Activated CD4-positive, alpha-beta T cell treated with anti-CD3 and anti-CD28 coated beads, Interleukin-10, Interleukin-2, amounts not matched to agents 100 ng/mL and 50 ng/mL, durations not matched to agents 16 hours and 8 hours (primary cell): Measurements from ENCODE around the gene RHBDL2.
"Not testable (repeated sequence)": the region's sequence is repeated elsewhere in the genome, so short reads cannot be mapped to it uniquely, and the experiment has no call there.

Source experiments
- DNase-seq: peaks from one replicate; pipeline ENCODE4 v3.0.0-alpha.2; 2020

RHBDL2 gene

DNA sequence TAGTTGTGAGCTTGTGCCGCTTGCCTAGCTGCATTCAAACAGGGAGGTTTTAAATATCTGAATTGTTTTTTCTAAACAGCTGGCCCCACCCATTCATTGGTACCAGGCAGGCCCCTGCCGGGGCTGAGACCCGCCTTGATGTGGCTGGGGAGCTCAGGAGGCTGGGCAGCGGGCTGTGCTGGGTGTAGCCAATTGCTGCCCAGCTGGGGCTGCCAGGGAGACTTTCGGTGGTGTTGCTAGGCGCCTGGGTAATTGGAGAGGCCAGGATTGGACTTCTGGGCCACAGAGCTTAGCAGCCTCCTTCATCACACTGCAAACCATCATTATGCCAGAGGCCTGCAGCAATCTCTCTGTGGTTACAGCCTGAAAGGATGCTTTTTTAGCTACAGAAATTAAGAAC is 12.2 kb downstream of the RHBDL2 start:
- peak; percentile 44 for DNase-seq

DNA sequence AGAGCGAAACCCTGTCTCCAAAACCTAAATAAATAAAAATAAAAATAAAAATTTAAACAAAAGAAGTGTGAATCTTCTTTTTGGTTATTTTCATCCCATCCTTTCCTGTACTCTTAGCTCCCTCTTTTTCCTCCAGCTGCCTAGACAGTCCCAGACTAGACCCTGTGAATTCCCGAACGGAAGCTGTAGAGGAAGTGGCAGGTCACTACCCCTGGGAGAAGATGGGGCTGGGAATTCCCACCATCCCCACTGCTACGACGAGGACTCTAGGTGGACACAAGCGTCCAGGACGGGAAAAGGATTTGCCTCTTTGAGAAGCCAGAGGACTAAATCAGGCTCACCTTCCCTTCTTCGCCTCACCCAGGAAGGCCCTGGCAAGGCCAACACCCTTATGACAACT is 12.6 kb downstream of the RHBDL2 start:
- no peak for DNase-seq

DNA sequence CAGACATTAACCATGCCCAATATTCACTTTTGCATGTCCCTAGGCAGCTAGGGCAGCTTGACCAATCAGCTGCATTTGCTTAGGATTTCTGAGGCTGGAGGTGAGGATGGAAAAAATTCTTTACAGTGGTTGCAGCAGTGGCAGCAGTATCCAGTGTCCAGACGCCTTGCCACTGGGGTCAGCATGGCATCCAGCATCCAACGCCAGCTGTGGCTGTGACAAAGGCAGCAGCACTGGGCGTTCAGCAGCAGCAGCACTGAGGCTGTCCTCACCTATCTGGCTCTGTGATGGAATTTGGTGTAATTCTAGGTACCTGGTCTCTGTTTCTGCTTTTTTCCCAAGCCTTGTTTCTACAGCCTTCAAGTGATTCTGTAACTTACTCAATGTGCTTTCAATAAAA is 15.5 kb downstream of the RHBDL2 start:
- DNase-seq = no peak

DNA sequence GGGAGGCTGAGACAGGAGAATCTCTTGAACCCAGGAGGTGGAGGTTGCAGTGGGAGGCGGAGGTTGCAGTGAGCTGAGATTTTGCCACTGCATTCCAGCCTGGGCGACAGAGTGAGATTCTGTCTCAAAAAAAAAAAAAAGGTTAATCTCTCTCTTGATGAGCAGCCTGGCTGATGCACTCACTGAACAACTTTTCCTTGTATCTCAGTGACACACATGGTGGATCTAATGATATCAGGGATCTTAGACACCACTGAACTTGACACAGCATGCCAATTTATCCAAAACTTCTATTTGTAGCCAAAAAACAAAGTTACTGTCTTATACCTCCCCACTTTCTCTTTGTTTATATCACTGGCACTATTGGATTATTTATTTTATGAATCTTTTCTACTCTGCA is 16.2 kb downstream of the RHBDL2 start:
- DNase-seq = no peak

DNA sequence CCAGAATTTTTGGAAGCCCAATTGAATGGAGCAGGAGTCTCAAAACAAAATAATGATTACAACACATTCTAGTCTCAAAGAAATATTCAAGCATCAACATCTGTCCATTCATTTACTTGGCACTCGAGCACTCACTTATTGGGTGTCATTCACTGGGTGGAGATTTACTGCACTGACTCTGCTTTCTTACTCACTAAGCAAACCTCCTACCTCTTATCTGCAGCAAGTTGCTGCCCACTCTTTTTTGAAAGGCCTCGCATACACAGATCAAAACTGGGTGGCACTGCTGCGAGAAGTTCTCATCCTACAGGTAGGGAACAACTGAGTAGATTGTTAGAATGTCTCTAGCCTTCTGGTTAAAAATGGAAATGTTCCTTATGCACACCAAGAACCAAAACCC is 18.0 kb downstream of the RHBDL2 start:
- DNase-seq = no peak

DNA sequence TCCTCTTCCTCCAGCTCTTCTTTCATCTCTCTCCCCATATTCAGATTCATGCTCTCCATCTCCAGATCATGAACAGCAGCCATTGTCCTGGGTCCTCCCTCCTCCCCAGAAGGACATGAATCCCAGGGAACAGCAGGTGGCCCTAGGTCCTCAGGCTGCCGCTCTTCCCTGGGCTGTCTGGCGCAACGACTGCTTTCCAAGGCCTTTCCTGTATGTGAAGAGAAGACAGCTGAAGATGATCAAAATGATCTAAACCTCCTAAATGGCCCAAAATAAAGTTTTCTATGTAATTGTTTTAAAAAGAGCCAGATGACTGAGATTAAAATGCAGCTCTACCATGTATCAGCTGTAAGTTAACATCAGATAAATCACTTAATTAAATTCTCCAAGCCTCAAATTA is 22.5 kb downstream of the RHBDL2 start:
- no peak for DNase-seq

DNA sequence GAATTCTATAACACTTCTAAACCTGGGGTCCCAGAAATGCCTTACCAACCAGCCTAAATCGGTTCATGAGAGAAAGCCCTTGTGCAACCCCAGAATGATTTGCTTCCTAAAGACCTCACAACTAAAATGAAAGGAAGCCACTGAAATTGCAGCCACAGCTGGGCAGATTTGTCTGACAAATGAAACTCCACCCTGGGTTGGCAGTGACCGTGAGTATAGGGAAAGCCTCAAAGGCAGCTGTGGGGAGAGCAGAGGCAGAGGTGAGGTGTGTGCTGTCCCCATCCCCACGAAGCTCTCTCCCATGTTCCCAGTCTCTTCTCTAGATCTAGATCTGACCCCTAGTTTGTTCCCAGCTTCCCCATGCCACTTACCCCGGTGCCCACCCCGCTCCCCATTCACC is 23.1 kb downstream of the RHBDL2 start:
- DNase-seq = no peak

DNA sequence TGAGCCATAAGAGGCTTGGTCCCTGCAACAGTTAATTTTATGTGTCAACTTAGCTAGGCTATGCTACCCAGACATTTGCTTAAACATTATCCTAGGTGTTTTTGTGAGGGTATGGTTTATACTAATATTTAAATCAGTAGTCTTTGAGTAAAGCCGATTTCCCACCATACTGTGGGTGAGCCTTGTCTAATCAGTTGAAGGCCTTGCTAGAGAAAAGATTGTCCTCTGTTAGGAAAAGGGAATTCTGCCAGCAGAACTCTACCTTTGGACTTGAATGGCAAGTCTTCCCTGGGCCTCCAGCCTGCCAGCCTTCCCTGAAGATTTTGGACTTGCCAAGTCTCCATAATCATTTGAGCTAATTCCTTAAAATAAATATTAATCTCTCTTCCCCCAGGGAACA is 23.9 kb downstream of the RHBDL2 start:
- DNase-seq = no peak

DNA sequence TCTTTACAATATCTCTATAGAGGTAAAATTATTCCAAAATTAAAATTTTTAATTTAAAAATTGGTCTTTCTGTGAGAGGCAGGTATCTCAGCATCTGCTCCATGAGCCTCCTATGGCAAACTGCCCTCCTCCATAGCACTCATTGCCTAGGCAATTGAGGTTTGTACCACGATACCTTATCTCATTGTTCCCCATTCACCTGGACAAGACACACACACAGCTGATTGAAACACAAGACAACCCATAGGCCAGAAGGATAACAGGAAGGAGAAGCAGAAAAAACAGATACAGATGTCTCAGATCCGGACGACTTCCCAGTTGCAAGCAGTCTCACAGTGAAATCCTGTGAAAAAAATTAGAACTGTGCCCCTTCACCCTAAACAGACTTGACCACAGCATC is 24.3 kb downstream of the RHBDL2 start:
- no peak for DNase-seq

DNA sequence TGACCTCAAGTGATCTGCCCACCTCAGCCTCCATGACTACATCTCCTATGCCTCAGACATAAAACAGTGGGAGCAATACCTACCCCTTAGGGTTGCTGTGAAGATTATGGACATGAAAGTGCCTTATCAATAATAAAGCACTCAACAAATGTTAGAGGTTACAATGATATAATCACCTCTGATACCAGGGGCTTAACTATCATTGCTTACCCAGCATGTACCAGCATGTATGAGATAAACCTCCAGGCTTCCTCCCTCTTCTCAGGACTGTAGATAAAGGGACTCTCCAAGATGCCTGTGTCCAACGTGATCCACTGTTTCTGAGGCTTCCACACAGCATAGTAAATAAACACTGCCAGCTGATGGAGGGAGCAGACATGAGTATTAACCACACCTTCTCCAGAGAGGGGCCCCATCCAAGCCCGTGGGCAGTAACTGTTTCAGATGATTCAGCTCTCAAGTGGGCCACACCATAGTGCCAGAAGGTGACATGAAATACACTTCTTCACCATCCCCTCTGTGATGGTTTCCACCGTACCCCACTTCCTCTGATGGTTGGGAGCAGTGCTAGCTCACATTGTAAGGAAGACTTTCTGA is 26.2 kb downstream of the RHBDL2 start:
- DNase-seq = no peak

DNA sequence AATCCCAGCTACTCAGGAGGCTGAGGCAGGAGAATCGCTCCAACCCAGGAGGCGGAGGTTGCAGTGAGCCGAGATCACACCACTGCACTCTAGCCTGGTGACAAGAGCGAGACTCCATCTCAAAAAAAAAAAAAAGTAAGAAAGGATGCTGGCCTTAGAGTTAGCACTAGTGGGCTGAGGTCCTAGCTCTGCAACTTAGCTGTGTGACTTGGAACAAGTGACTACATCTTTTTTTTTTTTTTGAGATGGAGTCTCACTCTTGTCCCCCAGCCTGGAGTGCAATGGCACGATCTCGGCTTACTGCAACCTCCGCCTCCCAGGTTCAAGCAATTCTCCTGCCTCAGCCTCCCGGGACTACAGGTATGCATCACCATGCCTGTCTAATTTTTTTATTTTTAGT is 26.7 kb downstream of the RHBDL2 start:
- DNase-seq = not testable (repeated sequence)

DNA sequence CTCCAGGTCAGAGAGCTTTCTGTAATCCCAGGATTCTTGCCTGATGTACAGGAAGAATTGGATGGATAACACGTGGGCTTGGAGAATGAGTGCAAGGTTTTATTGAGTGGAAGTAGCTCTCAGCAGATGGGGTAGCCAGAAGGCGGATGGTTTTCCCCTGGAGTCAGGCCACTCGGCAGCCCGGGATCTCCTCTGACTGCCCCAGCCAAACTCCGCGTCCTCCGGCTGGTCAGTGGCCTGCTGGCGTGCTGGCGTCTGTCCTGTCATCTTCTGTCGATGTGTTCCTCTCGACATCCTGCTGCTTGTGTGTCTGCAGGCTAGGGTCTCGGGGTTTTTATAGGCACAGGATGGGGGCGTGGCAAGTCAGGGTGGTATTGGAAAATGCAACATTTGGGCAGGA is 32.8 kb downstream of the RHBDL2 start:
- DNase-seq = no peak

DNA sequence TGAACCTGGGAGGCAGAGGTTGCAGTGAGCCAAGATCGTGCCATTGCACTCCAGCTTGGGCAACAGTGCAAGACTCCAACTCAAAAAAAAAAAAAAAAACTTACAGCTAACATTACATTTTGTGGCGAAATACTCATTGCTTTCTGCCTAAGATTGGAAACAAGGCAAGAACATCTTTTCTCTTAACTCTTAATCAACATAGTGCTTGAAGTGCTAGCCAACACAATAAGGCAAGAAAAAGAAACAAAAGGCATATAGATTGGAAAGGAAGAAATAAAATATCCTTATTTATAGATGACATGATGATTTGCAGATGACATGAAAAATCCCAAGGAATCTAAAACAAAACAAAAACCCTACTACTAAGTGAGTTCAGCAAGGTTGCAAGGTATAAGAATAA is 35.6 kb downstream of the RHBDL2 start:
- DNase-seq = no peak

DNA sequence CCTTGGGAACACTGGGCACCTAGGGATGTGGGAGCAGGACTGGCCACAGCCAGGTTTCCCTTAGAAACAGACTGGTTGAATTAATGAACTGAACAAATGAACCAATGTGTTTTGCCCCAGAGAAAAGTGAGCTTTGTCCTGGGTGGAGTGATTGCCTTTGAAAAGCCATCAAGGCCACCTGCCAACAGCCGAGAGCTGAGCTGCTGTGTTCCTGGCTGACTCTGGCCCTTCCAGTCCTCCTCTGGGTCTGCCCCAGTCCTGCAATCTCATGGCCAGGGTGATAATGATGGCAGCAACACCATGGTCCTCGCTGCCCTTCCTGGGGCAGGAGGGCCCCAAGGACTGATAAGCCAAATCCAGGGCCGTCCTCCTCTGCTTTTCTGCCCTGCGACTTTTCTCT is 42.1 kb downstream of the RHBDL2 start:
- DNase-seq = no peak

DNA sequence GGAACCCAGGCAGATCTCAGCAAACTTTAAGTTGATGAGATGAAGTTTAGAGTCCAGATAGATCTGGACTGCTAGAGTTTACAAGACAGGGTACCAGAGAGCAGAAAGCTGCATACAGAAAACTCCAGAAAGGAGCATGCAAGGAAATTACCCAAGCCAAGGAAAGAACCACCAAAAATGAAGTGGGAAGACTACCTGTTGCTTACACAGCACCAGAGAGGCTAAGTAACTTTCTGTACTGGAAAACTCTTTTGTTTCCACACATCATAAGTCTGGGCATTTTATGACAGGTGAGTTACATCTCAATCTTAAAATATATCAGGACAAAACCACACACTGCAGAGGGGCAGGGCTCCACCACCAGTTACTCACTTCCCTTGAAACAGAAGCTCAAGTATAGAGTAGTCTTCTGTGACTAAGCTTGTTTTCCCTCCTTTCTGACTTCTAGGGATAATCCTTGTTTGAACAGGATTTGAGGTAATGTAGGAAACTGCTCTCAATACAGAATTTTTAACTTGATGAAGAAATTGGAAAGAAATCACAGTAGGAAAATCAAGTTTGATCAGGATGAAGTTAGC is 42.9 kb downstream of the RHBDL2 start:
- DNase-seq = no peak

DNA sequence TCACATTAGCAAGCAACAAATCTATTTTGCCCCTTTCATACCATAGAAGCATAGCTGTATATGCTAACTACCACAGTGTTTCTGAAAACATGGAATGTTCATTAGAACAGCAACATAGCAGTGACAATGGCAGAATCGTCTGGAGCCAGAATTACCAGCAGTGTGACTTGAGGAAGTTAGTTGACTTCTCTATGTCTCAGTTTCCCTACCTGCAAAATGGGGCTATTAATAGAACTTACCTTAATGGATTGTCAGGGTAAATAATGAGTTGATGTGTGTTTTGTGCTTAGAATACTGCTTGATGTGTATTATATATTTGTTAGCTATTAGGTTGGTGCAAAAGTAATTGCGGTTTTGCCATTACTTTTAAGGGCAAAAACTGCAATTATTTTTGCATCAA is 45.5 kb downstream of the RHBDL2 start:
- DNase-seq = no peak

DNA sequence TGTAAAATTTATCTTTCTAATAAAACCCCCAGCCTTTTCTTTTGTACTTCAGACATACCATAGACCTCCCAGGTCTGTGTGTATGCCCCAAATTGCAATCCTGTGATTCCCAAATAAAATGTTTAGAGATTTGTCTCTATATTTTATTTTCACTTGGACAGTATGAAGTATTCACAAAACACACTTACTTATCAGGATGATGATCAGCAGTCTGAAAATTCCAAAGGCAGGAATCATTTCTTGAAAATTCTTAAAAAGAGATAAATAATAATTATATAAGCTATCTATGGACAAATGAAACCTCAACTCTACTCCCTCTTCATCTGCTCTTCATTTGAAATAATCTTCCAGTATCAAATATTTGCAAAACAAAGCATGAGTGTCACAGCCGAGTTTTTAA is 48.7 kb downstream of the RHBDL2 start:
- DNase-seq = no peak

DNA sequence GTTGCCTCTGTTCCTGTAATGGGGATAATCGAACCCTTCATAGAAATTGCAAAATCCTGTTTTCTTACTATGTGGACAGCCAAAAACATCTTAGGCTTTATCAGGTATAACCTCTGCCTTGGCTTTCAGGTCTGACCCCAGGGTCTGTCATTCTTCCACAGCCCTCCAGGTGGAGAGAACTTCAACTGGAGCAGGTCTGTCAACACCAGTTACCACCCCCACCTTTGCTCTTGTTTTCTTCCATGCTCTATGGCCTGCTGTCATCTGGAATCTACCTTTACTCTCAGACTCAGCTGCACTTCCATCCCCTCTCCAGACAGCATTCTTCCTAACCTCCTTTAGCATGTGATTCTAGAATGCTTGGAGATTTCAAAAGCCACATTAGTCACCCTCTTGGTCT is 49.9 kb downstream of the RHBDL2 start:
- no peak for DNase-seq

DNA sequence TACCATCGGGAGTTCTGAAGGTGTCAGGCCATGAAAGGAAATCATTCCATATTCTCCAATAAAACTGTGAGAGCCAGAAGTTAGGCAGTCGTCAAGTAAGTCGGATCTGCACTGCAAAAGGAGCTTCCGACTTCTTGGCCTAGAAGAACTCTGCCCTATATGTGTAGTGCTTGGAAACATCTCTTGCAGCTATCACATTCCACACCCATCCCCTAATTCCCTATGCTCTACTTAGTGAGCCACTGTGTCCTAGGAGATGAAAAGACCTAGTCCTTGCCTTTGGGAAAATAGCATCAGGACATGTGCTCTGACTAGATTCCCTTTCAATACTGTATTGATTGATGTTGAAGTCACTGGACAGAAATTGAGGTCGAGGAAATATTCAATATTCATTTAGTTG is 52.0 kb downstream of the RHBDL2 start:
- DNase-seq = no peak

DNA sequence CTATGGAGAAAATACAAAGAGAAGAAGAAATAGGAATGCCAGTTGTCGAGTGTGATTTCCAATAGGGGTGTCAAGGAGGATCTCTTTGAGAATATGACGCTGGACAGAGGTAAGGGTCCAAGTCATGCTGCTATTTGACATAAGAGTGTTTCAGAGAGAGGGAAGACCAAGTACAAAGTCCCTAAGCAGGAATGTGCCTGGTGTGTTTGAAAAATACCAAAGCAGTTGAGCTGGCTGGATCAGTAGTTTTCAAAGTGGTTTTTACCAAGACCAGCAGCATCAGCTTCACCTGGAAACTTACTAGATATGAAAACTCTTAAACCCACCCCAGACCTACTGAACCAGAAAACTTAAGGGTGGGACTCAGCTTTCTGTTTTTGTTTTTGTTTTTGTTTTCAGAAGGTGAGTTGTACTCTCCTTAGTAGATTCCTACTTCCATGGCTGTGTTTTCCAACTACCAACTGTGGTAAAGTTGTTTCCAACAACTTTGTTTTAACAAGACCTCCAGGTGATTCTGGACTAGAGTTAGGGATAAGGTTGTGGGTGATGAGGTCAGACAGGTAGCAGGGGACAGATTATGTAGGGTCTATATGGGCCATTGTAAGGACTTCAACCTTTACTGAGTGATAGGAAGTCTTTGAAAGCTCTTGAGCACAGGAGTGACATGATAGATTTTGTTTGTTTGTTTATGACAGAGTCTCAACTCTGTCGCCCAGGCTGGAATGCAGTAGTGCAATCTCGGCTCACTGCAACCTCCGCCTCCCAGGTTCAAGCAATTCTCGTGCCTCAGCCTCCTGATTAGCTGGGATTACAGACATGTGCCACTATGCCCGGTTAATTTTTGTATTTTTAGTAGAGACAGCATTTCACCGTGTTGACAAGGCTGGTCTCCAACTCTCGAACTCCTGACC is 53.0 kb downstream of the RHBDL2 start:
- DNase-seq = no peak

DNA sequence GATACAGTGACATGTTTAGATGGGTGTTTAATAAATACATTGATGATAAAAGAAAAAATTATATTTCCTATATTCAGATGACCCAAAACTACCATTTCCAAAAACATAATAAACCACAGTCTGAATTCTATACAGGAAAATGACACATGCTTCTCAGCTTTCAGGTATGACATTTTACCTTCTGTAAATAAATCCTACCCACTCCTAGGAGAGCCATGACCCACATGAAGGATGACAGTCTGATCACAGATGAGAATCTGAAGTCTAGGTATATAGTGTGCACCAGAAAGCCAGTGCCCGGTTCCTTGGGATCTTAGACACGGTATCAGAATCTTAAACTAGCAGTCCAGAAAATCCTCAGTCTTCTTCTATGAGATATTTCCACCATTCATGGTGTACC is 56.5 kb downstream of the RHBDL2 start:
- no peak for DNase-seq

DNA sequence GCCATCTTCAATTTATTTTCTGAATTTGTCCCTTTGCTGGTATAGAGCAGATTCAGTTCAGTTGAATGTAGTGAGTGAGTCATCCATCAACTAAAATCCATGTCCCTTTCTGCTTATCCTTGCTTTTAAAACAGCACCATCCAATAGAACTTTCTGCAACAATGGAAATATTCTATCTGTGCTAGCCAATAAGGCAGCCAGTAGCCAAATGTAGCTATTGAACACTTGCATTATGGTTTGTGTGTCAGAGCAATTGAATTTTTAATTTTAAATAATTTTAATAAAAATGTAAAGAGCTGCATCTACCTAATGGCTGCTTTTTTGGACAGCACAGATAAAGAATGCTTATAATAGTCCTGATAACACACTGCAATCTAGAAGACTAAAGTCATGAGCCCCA is 60.1 kb downstream of the RHBDL2 start, which contains the start of gene GJA9:
TSS of gene GJA9 (minus strand) at position 101 of the 400 bp plus-strand sequence. CDS start 5,489 bp downstream, outside the sequence.
- DNase-seq = no peak

DNA sequence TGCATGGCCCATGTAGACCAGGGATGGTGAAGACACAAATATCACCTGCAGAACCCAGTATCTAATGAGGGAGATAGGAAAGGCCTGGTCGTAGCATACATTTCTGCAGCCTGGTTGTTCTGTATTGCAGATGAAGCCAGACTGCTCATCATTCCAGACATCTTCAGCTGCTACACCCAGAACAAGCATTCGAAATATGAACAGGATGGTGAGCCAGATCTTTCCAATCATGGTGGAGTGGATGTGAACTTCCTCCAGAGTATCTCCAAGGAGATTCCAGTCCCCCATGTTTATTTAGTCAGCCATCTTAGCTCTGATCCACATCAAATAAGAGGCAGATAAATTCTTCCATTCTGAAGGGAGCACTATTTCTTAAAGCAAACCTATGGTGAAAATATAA is 65.8 kb downstream of the RHBDL2 start:
- DNase-seq = no peak
